Stimulated activated CD8-positive, alpha-beta memory T cell treated with anti-CD3 and anti-CD28 coated beads, Interleukin-4, amount 100 ng/mL, for 48 hours (primary cell): ENCODE measurements around the gene MMP13.
"Not testable (repeated sequence)": the region's sequence is repeated elsewhere in the genome, so short reads cannot be mapped to it uniquely, and the experiment has no call there.

Source experiments
- DNase-seq: peaks from one replicate; pipeline ENCODE4 v3.0.0-alpha.2; 2020

Gene MMP13

GRCh38 chr11:102955624-102956023 is at the start of gene MMP13:
Gene MMP13, minus strand, starts transcription at chr11:102955732. Its CDS starts 27 bp downstream, at chr11:102955705.
- DNase-seq, result no peak

GRCh38 chr11:103004234-103004633 is 48.7 kb upstream of the MMP13 start:
- DNase-seq, result not testable (repeated sequence)

- no peak for DNase-seq
Observed at GRCh38 chr11:102994105-102994504, 38.6 kb upstream of the MMP13 start.

GRCh38 chr11:102991776-102992175 is 36.2 kb upstream of the MMP13 start:
- DNase-seq, result no peak

- DNase-seq, result no peak
Observed at GRCh38 chr11:102990145-102990544, 34.6 kb upstream of the MMP13 start.

GRCh38 chr11:102989379-102990047 is 34.0 kb upstream of the MMP13 start:
- DNase-seq, result no peak

- DNase-seq, result no peak
Observed at GRCh38 chr11:102986815-102987214, 31.3 kb upstream of the MMP13 start.

GRCh38 chr11:102985850-102986249 is 30.3 kb upstream of the MMP13 start:
- DNase-seq, result no peak

- no peak for DNase-seq
Observed at GRCh38 chr11:102983486-102983885, 28.0 kb upstream of the MMP13 start.

- DNase-seq, result no peak
Observed at GRCh38 chr11:102981324-102981910, 25.9 kb upstream of the MMP13 start.

GRCh38 chr11:102974552-102975280 is 19.2 kb upstream of the MMP13 start:
- no peak for DNase-seq

- DNase-seq, result not testable (repeated sequence)
Observed at GRCh38 chr11:102973698-102974097, 18.2 kb upstream of the MMP13 start.

GRCh38 chr11:102972853-102973252 is 17.3 kb upstream of the MMP13 start:
- DNase-seq, result no peak

GRCh38 chr11:102971766-102972165 is 16.2 kb upstream of the MMP13 start:
- no peak for DNase-seq

- DNase-seq, result no peak
Observed at GRCh38 chr11:102967497-102967896, 12.0 kb upstream of the MMP13 start.

- DNase-seq, result no peak
Observed at GRCh38 chr11:102966011-102966410, 10.5 kb upstream of the MMP13 start.

- DNase-seq, result no peak
Observed at GRCh38 chr11:102964867-102965266, 9.3 kb upstream of the MMP13 start.

- DNase-seq, result no peak
Observed at GRCh38 chr11:102957953-102958352, 2.4 kb upstream of the MMP13 start.

- DNase-seq, result no peak
Observed at GRCh38 chr11:102950622-102951081, 4.9 kb downstream of the MMP13 start.

GRCh38 chr11:102946237-102946636 is 9.3 kb downstream of the MMP13 start:
- no peak for DNase-seq

GRCh38 chr11:102940714-102941588 is 14.6 kb downstream of the MMP13 start:
- DNase-seq, result peak; percentile 39

GRCh38 chr11:102936864-102937509 is 18.5 kb downstream of the MMP13 start:
- DNase-seq, result no peak
